ENCODE measurements around the gene GPR153. TPM values are rescaled to one million over a fixed set of nuclear protein-coding genes. Genes with fewer than 3 reads are reported as not detected.

The GPR153 gene
- total RNA-seq, 5 donors from 2014 or later (not counting 1 experiment from before 2014, with no cell fraction given): 0.35 to 2.7 (median 0.72) TPM

DNA sequence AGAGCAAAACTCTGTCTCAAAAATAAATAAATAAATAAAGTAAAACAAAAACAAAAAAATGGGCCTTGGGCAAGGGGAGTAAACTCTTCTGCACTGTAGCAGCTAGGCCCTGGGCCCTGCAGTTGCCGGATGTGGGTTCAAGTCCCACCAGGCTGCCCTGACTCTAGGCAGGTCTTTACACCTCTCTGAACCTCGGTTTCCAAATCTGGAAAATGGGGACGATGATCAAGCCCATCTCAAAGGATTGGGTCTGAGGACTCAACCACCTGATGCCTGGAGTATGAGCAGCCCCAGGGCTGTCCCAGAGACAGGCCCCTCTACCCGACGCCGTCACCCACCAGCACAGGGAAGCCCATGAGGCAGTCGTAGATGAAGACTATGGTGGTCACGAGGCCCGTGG lies 7.5 kb downstream of the GPR153 start:
- Histone ChIP-seq H3K36me3 (ENCODE audit: control insufficient read depth in 2 of 2, extremely low read depth in 1 of 2, insufficient read depth in 1 of 2, low read length in 1 of 2) (no peaks in the 10 kb centered on the region), H3K4me3 (ENCODE audit: control insufficient read depth in 1 of 2, extremely low read depth in 1 of 2, low read length in 1 of 2) (no peak overlapping the region), H3K27me3 (replicated peaks in 1 of 2; ENCODE audit: control insufficient read depth in 2 of 2, extremely low read depth in 1 of 2, insufficient read depth in 2 of 2, low read length in 1 of 2) (peaks cover 5 to 43% of the 10 kb centered on the region in 2 experiments), H3K4me1 (ENCODE audit: control insufficient read depth in 1 of 2, extremely low read depth in 1 of 2, insufficient read depth in 2 of 2, low read length in 2 of 2) (peaks cover 0 to 5% of the 10 kb centered on the region in 2 experiments), H3K9me3 (no peaks in the 10 kb centered on the region), H3K27ac (ENCODE audit: low read length) (no peak overlapping the region)
- DNase-seq (no peak), ATAC-seq (replicated peaks in 1 of 4) (no peak)
- Mint-ChIP-seq H3K4me1 (peaks cover 0 to 4% (median 2%) of the 10 kb centered on the region in 3 donors), H3K4me3 (no peak overlapping the region), H3K9me3 (no peaks in the 10 kb centered on the region), H3K27me3 (peaks cover 10 to 35% of the 10 kb centered on the region in 2 donors), H3K36me3 (no peaks in the 10 kb centered on the region), H3K27ac (no peak overlapping the region)
- POLR2A ChIA-PET: no interaction called here
- CTCF ChIA-PET: no interaction called here
- 92% methylated on average over 9 of the region's 9 CpGs for WGBS (ENCODE audit: insufficient coverage)

GRCh38 chr1:6252374-6252710 lies 8.6 kb downstream of the GPR153 start:
- H3K9me3 Mint-ChIP-seq: no peaks in the 10 kb centered on the region
- ChIA-PET POLR2A (no interaction called here), CTCF (no interaction called here)
- Histone ChIP-seq H3K4me3 (ENCODE audit: control insufficient read depth in 1 of 2, extremely low read depth in 1 of 2, low read length in 1 of 2) (no peak overlapping the region), H3K36me3 (ENCODE audit: control insufficient read depth in 2 of 2, extremely low read depth in 1 of 2, insufficient read depth in 1 of 2, low read length in 1 of 2) (no peaks in the 10 kb centered on the region), H3K27ac (ENCODE audit: low read length) (no peak overlapping the region), H3K4me1 (ENCODE audit: control insufficient read depth in 1 of 2, extremely low read depth in 1 of 2, insufficient read depth in 2 of 2, low read length in 2 of 2) (peaks cover 0 to 5% of the 10 kb centered on the region in 2 experiments), H3K9me3 (no peaks in the 10 kb centered on the region), H3K27me3 (replicated peaks in 1 of 2; ENCODE audit: control insufficient read depth in 2 of 2, extremely low read depth in 1 of 2, insufficient read depth in 2 of 2, low read length in 1 of 2) (peaks cover 5 to 47% of the 10 kb centered on the region in 2 experiments)
- WGBS (ENCODE audit: insufficient coverage): 77% methylated on average over 2 of the region's 4 CpGs
- H3K27me3 Mint-ChIP-seq: peaks cover 14 to 44% of the 10 kb centered on the region in 2 donors
- ATAC-seq (replicated peaks in 1 of 4): no peak
- H3K4me3 Mint-ChIP-seq: no peak overlapping the region
- H3K27ac Mint-ChIP-seq: no peak overlapping the region
- peaks cover 0 to 7% (median 2%) of the 10 kb centered on the region in 3 donors for H3K4me1 Mint-ChIP-seq
- no peak for DNase-seq
- H3K36me3 Mint-ChIP-seq: no peaks in the 10 kb centered on the region

- H3K36me3 ChIP-seq (ENCODE audit: control insufficient read depth in 2 of 2, extremely low read depth in 1 of 2, insufficient read depth in 1 of 2, low read length in 1 of 2): no peaks in the 10 kb centered on the region
- no peaks in the 10 kb centered on the region for H3K9me3 ChIP-seq
- peaks cover 5 to 53% of the 10 kb centered on the region in 2 experiments for H3K27me3 ChIP-seq (replicated peaks in 1 of 2; ENCODE audit: control insufficient read depth in 2 of 2, extremely low read depth in 1 of 2, insufficient read depth in 2 of 2, low read length in 1 of 2)
- DNase-seq (no peak), ATAC-seq (replicated peaks in 1 of 4) (no peak)
- no peak overlapping the region for H3K4me3 ChIP-seq (ENCODE audit: control insufficient read depth in 1 of 2, extremely low read depth in 1 of 2, low read length in 1 of 2)
- peaks cover under 1 to 9% (median 4%) of the 10 kb centered on the region in 3 donors for H3K4me1 Mint-ChIP-seq
- no peak overlapping the region for H3K4me3 Mint-ChIP-seq
- H3K4me1 ChIP-seq (ENCODE audit: control insufficient read depth in 1 of 2, extremely low read depth in 1 of 2, insufficient read depth in 2 of 2, low read length in 2 of 2): peaks cover 0 to 7% of the 10 kb centered on the region in 2 experiments
- H3K27ac ChIP-seq (ENCODE audit: low read length): no peak overlapping the region
- no peaks in the 10 kb centered on the region for H3K9me3 Mint-ChIP-seq
- H3K36me3 Mint-ChIP-seq: no peaks in the 10 kb centered on the region
- ChIA-PET CTCF (interaction anchor here in 1 of 2 donors (0.6 kb wide), 1 partner anchor 17 kb away, joined by 3 read pairs; no protein-coding TSS in a partner anchor), POLR2A (no interaction called here)
- peaks cover 17 to 49% of the 10 kb centered on the region in 2 donors for H3K27me3 Mint-ChIP-seq
- 64% methylated on average over 12 of the region's 15 CpGs for WGBS (ENCODE audit: insufficient coverage)
- H3K27ac Mint-ChIP-seq: no peak overlapping the region
These were observed 9.1 kb downstream of the GPR153 start for GRCh38 chr1:6251681-6252373.

- peaks cover 0 to 13% of the 10 kb centered on the region in 2 experiments for H3K4me1 ChIP-seq (ENCODE audit: control insufficient read depth in 1 of 2, extremely low read depth in 1 of 2, insufficient read depth in 2 of 2, low read length in 2 of 2)
- DNase-seq (no peak), ATAC-seq (replicated peaks in 1 of 4) (no peak)
- peaks cover 21 to 55% of the 10 kb centered on the region in 2 donors for H3K27me3 Mint-ChIP-seq
- H3K36me3 Mint-ChIP-seq: no peaks in the 10 kb centered on the region
- H3K36me3 ChIP-seq (ENCODE audit: control insufficient read depth in 2 of 2, extremely low read depth in 1 of 2, insufficient read depth in 1 of 2, low read length in 1 of 2): no peaks in the 10 kb centered on the region
- H3K4me3 ChIP-seq (ENCODE audit: control insufficient read depth in 1 of 2, extremely low read depth in 1 of 2, low read length in 1 of 2): no peak overlapping the region
- H3K9me3 Mint-ChIP-seq: no peaks in the 10 kb centered on the region
- H3K4me1 Mint-ChIP-seq: peaks cover 5 to 14% (median 9%) of the 10 kb centered on the region in 3 donors
- no peak overlapping the region for H3K27ac ChIP-seq (ENCODE audit: low read length)
- ChIA-PET CTCF (interaction anchor here in 1 of 2 donors (0.6 kb wide), 1 partner anchor 17 kb away, joined by 3 read pairs; no protein-coding TSS in a partner anchor), POLR2A (no interaction called here)
- WGBS (ENCODE audit: insufficient coverage): 87% methylated on average over 12 of the region's 19 CpGs
- no peaks in the 10 kb centered on the region for H3K9me3 ChIP-seq
- H3K27ac Mint-ChIP-seq: no peak overlapping the region
- peaks cover 5 to 58% of the 10 kb centered on the region in 2 experiments for H3K27me3 ChIP-seq (replicated peaks in 1 of 2; ENCODE audit: control insufficient read depth in 2 of 2, extremely low read depth in 1 of 2, insufficient read depth in 2 of 2, low read length in 1 of 2)
- H3K4me3 Mint-ChIP-seq: no peak overlapping the region
These were observed 9.7 kb downstream of the GPR153 start for GRCh38 chr1:6251233-6251632.

DNA sequence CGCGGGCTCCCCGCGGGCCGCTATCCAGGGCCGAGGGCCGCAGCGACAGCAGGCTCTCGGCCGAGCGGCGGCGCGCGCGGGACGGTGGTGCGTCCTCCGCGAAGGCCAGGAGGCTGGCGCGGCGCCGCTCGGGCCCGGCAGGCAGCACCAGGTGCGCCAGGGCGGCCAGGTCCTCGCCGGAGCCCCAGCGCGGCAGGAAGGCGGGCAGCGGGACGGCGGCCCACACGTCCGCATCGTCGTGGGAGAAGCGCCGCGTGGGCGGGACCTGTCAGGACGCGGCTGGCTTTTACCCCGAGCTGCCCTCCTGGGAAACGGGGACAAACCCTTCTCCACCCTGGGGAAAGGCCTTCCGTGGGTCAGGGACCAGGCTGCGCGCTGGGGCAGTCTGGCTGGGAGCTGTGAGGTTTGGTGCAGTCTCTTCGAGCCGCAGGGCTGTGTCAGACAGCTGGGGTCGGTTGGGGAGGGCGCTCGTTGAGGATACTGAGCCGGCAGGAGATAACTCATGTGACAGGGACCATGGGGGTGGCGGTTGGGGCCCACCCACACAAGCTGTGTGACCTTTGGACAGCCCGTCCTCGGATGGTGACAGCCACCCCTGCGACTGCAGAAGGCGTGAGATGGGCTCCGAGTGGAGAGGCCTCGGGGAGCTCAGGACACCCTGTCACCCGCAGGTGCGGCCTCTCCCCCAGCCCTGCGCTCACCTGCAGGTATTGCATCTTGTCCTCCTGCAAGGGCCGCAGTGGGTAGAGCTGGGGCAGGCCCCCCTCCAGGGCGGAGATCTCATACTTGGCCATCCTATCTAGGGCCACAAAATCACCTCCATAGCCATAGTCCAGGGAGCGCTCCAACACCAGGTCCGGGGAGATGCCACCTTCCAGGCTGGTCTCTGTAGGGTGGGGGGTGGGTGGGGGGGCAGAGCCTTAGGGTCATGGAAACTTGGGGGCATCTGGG lies 10.9 kb downstream of the GPR153 start:
- DNase-seq: no peak
- ChIA-PET CTCF (no interaction called here), POLR2A (no interaction called here)
- no peak for ATAC-seq (replicated peaks in 1 of 4)
- peaks cover 0 to 25% of the 10 kb centered on the region in 2 experiments for H3K4me1 ChIP-seq (ENCODE audit: control insufficient read depth in 1 of 2, extremely low read depth in 1 of 2, insufficient read depth in 2 of 2, low read length in 2 of 2)
- H3K27me3 ChIP-seq (replicated peaks in 1 of 2; ENCODE audit: control insufficient read depth in 2 of 2, extremely low read depth in 1 of 2, insufficient read depth in 2 of 2, low read length in 1 of 2): peaks cover 5 to 69% of the 10 kb centered on the region in 2 experiments
- Mint-ChIP-seq H3K4me3 (no peak overlapping the region), H3K27ac (no peak overlapping the region), H3K4me1 (peaks cover 5 to 15% (median 10%) of the 10 kb centered on the region in 3 donors), H3K36me3 (no peaks in the 10 kb centered on the region), H3K27me3 (peaks cover 21 to 58% of the 10 kb centered on the region in 2 donors), H3K9me3 (no peaks in the 10 kb centered on the region)
- H3K9me3 ChIP-seq: no peaks in the 10 kb centered on the region
- 9% methylated on average over 60 of the region's 71 CpGs for WGBS (ENCODE audit: insufficient coverage)
- no peaks in the 10 kb centered on the region for H3K36me3 ChIP-seq (ENCODE audit: control insufficient read depth in 2 of 2, extremely low read depth in 1 of 2, insufficient read depth in 1 of 2, low read length in 1 of 2)
- no peak overlapping the region for H3K27ac ChIP-seq (ENCODE audit: low read length)
- H3K4me3 ChIP-seq (ENCODE audit: control insufficient read depth in 1 of 2, extremely low read depth in 1 of 2, low read length in 1 of 2): no peak overlapping the region

- Mint-ChIP-seq H3K36me3 (no peaks in the 10 kb centered on the region), H3K4me3 (no peak overlapping the region), H3K27ac (no peak overlapping the region), H3K4me1 (peaks cover 5 to 17% (median 10%) of the 10 kb centered on the region in 3 donors), H3K27me3 (peaks cover 25 to 63% of the 10 kb centered on the region in 2 donors), H3K9me3 (no peaks in the 10 kb centered on the region)
- Histone ChIP-seq H3K4me1 (ENCODE audit: control insufficient read depth in 1 of 2, extremely low read depth in 1 of 2, insufficient read depth in 2 of 2, low read length in 2 of 2) (peaks cover 2 to 31% of the 10 kb centered on the region in 2 experiments), H3K36me3 (ENCODE audit: control insufficient read depth in 2 of 2, extremely low read depth in 1 of 2, insufficient read depth in 1 of 2, low read length in 1 of 2) (no peaks in the 10 kb centered on the region), H3K27ac (ENCODE audit: low read length) (no peak overlapping the region), H3K9me3 (no peaks in the 10 kb centered on the region), H3K4me3 (ENCODE audit: control insufficient read depth in 1 of 2, extremely low read depth in 1 of 2, low read length in 1 of 2) (peak overlapping the region in 1 of 2 donors; percentile 6), H3K27me3 (replicated peaks in 1 of 2; ENCODE audit: control insufficient read depth in 2 of 2, extremely low read depth in 1 of 2, insufficient read depth in 2 of 2, low read length in 1 of 2) (peaks cover 6 to 75% of the 10 kb centered on the region in 2 experiments)
- ATAC-seq (replicated peaks in 1 of 4) (no peak), DNase-seq (no peak)
- WGBS (ENCODE audit: insufficient coverage): 11% methylated on average over 95 of the region's 96 CpGs
- ChIA-PET CTCF (no interaction called here), POLR2A (interaction anchor here in 1 of 2 donors (0.6 kb wide), 1 partner anchor 217 kb away, joined by 3 read pairs; the partner anchor contains the start of gene TNFRSF25)
These were observed 11.8 kb downstream of the GPR153 start for GRCh38 chr1:6248932-6249738.

Data from T-cell (primary cell).